NCI-H526 treated with DMSO at 0.1 percent for 48 hours (cell line): Measurements from ENCODE around the gene GCFC2.
"Not testable (repeated sequence)": the region's sequence is repeated elsewhere in the genome, so short reads cannot be mapped to it uniquely, and the experiment has no call there.

Experiments
- DNase-seq: peaks from one replicate; lab custom pipeline; 2025; lab: John Stamatoyannopoulos, UW

GCFC2 gene

GRCh38 chr2:75680402-75680801, 30.3 kb downstream of the GCFC2 start:
- DNase-seq = no peak

GRCh38 chr2:75679556-75679955, 31.2 kb downstream of the GCFC2 start:
- DNase-seq = no peak

GRCh38 chr2:75676464-75676863, 34.3 kb downstream of the GCFC2 start:
- no peak for DNase-seq

GRCh38 chr2:75675908-75676307, 34.8 kb downstream of the GCFC2 start:
- no peak for DNase-seq

GRCh38 chr2:75675423-75675822, 35.3 kb downstream of the GCFC2 start:
- not testable (repeated sequence) for DNase-seq

GRCh38 chr2:75667884-75668283, 42.8 kb downstream of the GCFC2 start:
- DNase-seq = no peak

- DNase-seq = no peak
Measured at GRCh38 chr2:75666911-75667310, 43.8 kb downstream of the GCFC2 start.

- DNase-seq = no peak
Measured at GRCh38 chr2:75657798-75658197, 52.9 kb downstream of the GCFC2 start.

- DNase-seq = no peak
Measured at GRCh38 chr2:75656563-75656962, 54.2 kb downstream of the GCFC2 start.

- no peak for DNase-seq
Measured at GRCh38 chr2:75655861-75656260, 54.9 kb downstream of the GCFC2 start.

GRCh38 chr2:75654012-75654411, 56.7 kb downstream of the GCFC2 start:
- no peak for DNase-seq

GRCh38 chr2:75647771-75648170, 62.9 kb downstream of the GCFC2 start:
- no peak for DNase-seq

GRCh38 chr2:75646583-75647425, 63.9 kb downstream of the GCFC2 start, which contains the start of gene MRPL19:
Gene MRPL19 (plus strand): TSS chr2:75646783. CDS start chr2:75646808, 25 bp downstream.
- DNase-seq = peak; percentile 78

- no peak for DNase-seq
Measured at GRCh38 chr2:75646090-75646582, 64.6 kb downstream of the GCFC2 start.

- DNase-seq = no peak
Measured at GRCh38 chr2:75645643-75646042, 65.1 kb downstream of the GCFC2 start.

GRCh38 chr2:75643980-75644379, 66.7 kb downstream of the GCFC2 start:
- DNase-seq = no peak

- DNase-seq = no peak
Measured at GRCh38 chr2:75641587-75641986, 69.1 kb downstream of the GCFC2 start.

GRCh38 chr2:75640621-75641121, 70.0 kb downstream of the GCFC2 start:
- DNase-seq = peak; percentile 2

- no peak for DNase-seq
Measured at GRCh38 chr2:75637568-75637967, 73.1 kb downstream of the GCFC2 start.

- no peak for DNase-seq
Measured at GRCh38 chr2:75634945-75635344, 75.8 kb downstream of the GCFC2 start.

- no peak for DNase-seq
Measured at GRCh38 chr2:75633620-75634019, 77.1 kb downstream of the GCFC2 start.

- no peak for DNase-seq
Measured at GRCh38 chr2:75632813-75633212, 77.9 kb downstream of the GCFC2 start.

GRCh38 chr2:75632091-75632701, 78.5 kb downstream of the GCFC2 start:
- DNase-seq = no peak
